ENCODE results near the gene FGF14. TPM values are rescaled to one million over a fixed set of nuclear protein-coding genes. Genes with fewer than 3 reads are reported as not detected.

FGF14 gene
- total and polyA plus RNA-seq, 2 experiments from 2014 or later: 0.03 TPM; not detected in 1

DNA sequence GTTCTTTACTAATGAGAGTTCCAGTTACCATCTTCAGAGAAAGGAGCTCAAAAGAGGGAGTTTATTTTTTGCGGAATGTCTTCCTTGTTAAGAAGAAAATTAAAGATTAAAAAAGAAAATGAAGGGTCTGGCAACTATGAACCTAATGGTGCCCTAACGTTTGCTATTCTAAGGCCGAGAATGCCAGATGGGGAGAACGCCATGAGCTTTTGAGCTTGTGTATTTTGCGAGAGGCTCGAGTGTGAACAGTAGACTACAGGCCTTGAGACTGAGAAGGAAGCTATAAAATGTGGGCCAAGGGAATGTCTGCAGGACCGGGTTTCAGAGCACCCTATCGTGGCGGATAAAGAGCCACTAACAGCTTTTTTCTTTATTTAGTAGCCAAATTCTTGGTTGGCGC lies 6.7 kb downstream of the FGF14 start (continued):
- TF ChIP-seq, protein P1, sequence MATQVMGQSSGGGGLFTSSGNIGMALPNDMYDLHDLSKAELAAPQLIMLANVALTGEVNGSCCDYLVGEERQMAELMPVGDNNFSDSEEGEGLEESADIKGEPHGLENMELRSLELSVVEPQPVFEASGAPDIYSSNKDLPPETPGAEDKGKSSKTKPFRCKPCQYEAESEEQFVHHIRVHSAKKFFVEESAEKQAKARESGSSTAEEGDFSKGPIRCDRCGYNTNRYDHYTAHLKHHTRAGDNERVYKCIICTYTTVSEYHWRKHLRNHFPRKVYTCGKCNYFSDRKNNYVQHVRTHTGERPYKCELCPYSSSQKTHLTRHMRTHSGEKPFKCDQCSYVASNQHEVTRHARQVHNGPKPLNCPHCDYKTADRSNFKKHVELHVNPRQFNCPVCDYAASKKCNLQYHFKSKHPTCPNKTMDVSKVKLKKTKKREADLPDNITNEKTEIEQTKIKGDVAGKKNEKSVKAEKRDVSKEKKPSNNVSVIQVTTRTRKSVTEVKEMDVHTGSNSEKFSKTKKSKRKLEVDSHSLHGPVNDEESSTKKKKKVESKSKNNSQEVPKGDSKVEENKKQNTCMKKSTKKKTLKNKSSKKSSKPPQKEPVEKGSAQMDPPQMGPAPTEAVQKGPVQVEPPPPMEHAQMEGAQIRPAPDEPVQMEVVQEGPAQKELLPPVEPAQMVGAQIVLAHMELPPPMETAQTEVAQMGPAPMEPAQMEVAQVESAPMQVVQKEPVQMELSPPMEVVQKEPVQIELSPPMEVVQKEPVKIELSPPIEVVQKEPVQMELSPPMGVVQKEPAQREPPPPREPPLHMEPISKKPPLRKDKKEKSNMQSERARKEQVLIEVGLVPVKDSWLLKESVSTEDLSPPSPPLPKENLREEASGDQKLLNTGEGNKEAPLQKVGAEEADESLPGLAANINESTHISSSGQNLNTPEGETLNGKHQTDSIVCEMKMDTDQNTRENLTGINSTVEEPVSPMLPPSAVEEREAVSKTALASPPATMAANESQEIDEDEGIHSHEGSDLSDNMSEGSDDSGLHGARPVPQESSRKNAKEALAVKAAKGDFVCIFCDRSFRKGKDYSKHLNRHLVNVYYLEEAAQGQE (IDR thresholded peaks at IDR 0.05; ENCODE audit: unreplicated experiment): no peak
- TF ChIP-seq STAT1 (IDR thresholded peaks at IDR 0.05; ENCODE audit: unreplicated experiment): no peak

DNA sequence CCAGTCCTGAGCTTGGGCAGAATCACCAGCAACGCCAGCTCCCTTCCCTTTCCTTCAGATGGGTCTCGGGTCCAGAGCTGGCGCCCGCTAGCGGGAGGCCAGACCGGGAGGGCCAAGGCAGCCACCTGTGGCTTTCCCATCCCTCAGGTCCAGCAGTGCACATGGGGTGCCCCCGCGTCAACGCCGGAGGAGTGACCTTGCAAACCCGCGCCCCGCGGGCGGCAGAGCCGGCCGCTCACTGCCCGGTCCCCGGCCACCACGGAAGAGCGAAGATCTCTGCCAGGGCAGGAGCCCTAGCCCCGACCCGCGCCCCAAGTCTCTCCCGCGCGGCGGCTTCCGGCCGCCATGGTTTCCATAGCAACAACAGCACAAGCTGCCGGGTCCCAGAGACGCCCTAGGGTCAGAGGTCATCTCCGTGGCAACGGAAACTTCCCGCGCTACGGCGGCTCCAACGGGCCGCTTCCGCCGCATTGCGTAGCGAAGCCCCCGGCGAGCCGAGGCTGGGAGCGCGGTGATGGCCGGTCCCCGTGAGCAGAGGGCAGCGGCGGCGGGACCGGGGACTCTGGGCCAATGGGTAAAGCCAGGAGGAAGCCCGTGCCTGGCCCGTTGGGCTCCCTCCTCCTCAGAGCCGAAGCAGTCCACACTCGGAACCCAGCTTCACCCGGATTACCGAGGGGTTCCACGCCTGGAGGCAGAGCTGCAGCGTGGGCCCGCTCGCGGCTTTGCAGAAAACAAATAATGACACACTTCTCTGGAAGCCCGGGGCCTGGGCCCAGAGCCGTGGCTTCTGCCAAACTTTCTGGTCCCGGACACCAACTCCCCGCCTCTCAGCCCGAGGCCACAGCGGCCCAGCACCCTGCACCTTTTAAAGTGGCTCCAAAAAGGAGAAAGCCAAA lies 7.4 kb downstream of the FGF14 start:
- Mint-ChIP-seq H3K4me3 (peak overlapping the region; percentile 90), H3K27ac (peak overlapping the region; percentile 97)
- peak overlapping the region; percentile 87 for H3K27ac ChIP-seq (ENCODE audit: low read depth)
- TF ChIP-seq, protein P1 (IDR thresholded peaks at IDR 0.05; ENCODE audit: unreplicated experiment): no peak
- TF ChIP-seq CREB1 (CRISPR knock-in tag; IDR thresholded peaks at IDR 0.05; ENCODE audit: low read depth): no peak
- TF ChIP-seq EZH2 (IDR thresholded peaks at IDR 0.05; ENCODE audit: low read depth, unreplicated experiment): no peak
- TF ChIP-seq ZNF331 (CRISPR knock-in tag; IDR thresholded peaks at IDR 0.05; ENCODE audit: low read depth): no peak
- TF ChIP-seq, protein P2, sequence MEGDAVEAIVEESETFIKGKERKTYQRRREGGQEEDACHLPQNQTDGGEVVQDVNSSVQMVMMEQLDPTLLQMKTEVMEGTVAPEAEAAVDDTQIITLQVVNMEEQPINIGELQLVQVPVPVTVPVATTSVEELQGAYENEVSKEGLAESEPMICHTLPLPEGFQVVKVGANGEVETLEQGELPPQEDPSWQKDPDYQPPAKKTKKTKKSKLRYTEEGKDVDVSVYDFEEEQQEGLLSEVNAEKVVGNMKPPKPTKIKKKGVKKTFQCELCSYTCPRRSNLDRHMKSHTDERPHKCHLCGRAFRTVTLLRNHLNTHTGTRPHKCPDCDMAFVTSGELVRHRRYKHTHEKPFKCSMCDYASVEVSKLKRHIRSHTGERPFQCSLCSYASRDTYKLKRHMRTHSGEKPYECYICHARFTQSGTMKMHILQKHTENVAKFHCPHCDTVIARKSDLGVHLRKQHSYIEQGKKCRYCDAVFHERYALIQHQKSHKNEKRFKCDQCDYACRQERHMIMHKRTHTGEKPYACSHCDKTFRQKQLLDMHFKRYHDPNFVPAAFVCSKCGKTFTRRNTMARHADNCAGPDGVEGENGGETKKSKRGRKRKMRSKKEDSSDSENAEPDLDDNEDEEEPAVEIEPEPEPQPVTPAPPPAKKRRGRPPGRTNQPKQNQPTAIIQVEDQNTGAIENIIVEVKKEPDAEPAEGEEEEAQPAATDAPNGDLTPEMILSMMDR (conservative IDR thresholded peaks at IDR 0.05; ENCODE audit: low read depth in 2 of 2): peak; percentile 33 to 73; a peak in 3 of 4 replicates
- TF ChIP-seq, protein P3, sequence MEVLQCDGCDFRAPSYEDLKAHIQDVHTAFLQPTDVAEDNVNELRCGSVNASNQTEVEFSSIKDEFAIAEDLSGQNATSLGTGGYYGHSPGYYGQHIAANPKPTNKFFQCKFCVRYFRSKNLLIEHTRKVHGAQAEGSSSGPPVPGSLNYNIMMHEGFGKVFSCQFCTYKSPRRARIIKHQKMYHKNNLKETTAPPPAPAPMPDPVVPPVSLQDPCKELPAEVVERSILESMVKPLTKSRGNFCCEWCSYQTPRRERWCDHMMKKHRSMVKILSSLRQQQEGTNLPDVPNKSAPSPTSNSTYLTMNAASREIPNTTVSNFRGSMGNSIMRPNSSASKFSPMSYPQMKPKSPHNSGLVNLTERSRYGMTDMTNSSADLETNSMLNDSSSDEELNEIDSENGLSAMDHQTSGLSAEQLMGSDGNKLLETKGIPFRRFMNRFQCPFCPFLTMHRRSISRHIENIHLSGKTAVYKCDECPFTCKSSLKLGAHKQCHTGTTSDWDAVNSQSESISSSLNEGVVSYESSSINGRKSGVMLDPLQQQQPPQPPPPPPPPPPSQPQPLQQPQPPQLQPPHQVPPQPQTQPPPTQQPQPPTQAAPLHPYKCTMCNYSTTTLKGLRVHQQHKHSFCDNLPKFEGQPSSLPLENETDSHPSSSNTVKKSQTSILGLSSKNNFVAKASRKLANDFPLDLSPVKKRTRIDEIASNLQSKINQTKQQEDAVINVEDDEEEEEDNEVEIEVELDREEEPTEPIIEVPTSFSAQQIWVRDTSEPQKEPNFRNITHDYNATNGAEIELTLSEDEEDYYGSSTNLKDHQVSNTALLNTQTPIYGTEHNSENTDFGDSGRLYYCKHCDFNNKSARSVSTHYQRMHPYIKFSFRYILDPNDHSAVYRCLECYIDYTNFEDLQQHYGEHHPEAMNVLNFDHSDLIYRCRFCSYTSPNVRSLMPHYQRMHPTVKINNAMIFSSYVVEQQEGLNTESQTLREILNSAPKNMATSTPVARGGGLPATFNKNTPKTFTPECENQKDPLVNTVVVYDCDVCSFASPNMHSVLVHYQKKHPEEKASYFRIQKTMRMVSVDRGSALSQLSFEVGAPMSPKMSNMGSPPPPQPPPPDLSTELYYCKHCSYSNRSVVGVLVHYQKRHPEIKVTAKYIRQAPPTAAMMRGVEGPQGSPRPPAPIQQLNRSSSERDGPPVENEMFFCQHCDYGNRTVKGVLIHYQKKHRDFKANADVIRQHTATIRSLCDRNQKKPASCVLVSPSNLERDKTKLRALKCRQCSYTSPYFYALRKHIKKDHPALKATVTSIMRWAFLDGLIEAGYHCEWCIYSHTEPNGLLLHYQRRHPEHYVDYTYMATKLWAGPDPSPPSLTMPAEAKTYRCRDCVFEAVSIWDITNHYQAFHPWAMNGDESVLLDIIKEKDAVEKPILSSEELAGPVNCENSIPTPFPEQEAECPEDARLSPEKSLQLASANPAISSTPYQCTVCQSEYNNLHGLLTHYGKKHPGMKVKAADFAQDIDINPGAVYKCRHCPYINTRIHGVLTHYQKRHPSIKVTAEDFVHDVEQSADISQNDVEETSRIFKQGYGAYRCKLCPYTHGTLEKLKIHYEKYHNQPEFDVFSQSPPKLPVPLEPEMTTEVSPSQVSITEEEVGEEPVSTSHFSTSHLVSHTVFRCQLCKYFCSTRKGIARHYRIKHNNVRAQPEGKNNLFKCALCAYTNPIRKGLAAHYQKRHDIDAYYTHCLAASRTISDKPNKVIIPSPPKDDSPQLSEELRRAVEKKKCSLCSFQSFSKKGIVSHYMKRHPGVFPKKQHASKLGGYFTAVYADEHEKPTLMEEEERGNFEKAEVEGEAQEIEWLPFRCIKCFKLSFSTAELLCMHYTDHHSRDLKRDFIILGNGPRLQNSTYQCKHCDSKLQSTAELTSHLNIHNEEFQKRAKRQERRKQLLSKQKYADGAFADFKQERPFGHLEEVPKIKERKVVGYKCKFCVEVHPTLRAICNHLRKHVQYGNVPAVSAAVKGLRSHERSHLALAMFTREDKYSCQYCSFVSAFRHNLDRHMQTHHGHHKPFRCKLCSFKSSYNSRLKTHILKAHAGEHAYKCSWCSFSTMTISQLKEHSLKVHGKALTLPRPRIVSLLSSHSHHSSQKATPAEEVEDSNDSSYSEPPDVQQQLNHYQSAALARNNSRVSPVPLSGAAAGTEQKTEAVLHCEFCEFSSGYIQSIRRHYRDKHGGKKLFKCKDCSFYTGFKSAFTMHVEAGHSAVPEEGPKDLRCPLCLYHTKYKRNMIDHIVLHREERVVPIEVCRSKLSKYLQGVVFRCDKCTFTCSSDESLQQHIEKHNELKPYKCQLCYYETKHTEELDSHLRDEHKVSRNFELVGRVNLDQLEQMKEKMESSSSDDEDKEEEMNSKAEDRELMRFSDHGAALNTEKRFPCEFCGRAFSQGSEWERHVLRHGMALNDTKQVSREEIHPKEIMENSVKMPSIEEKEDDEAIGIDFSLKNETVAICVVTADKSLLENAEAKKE (CRISPR knock-in tag; IDR thresholded peaks at IDR 0.05): no peak
- no peak for TF ChIP-seq STAT1 (IDR thresholded peaks at IDR 0.05; ENCODE audit: unreplicated experiment)

More for the DNA sequence above, 7.4 kb downstream of the FGF14 start:
- no peaks in the 10 kb centered on the region for H3K36me3 Mint-ChIP-seq (ENCODE audit: low read depth)
- Histone ChIP-seq H4K20me1 (replicated peaks; ENCODE audit: insufficient read depth) (no peaks in the 10 kb centered on the region), H3F3A (replicated peaks; ENCODE audit: low read depth) (no peaks in the 10 kb centered on the region), H3K4me1 (ENCODE audit: insufficient read depth) (peaks cover 5% of the 10 kb centered on the region; the same call in 1 of the 2 replicates), H3K4me2 (peak overlapping the region; percentile 98), H3K9me2 (ENCODE audit: insufficient read depth) (no peaks in the 10 kb centered on the region), H3K4me3 (peak overlapping the region; percentile 91), H3K27me3 (ENCODE audit: insufficient read depth) (peaks cover 13% of the 10 kb centered on the region), H3K79me2 (replicated peaks; ENCODE audit: insufficient read depth) (no peaks in the 10 kb centered on the region), H3K36me3 (ENCODE audit: insufficient read depth) (no peaks in the 10 kb centered on the region), H2AFZ (peak overlapping the region; percentile 95)
- DNase-seq (ENCODE audit: low spot score) (peak; percentile 98), ATAC-seq (peak; percentile 92)
- no peaks in the 10 kb centered on the region for H3K9me3 Mint-ChIP-seq
- peaks cover 2% of the 10 kb centered on the region for H3K27me3 Mint-ChIP-seq (ENCODE audit: insufficient read depth, low read depth, poor library complexity)
- H3K4me1 Mint-ChIP-seq: peaks cover 11% of the 10 kb centered on the region

Data from GM23338 (cell line).